ENCODE data around the gene NSMCE4A.
"Not testable (repeated sequence)": the region's sequence is repeated elsewhere in the genome, so short reads cannot be mapped to it uniquely, and the experiment has no call there.

Gene NSMCE4A

GRCh38 chr10:121974535-121975294 is at the start of gene NSMCE4A:
Gene NSMCE4A (minus strand): TSS chr10:121975217. CDS start chr10:121975165, 52 bp downstream.
- DNase-seq, result peak; percentile 47

- DNase-seq, result not testable (repeated sequence)
Measured at GRCh38 chr10:122023257-122023656, 48.2 kb upstream of the NSMCE4A start.

- no peak for DNase-seq
Measured at GRCh38 chr10:122022276-122022675, 47.3 kb upstream of the NSMCE4A start.

GRCh38 chr10:122021828-122022227 is 46.8 kb upstream of the NSMCE4A start:
- no peak for DNase-seq

- DNase-seq, result no peak
Measured at GRCh38 chr10:122021379-122021778, 46.4 kb upstream of the NSMCE4A start.

- DNase-seq, result no peak
Measured at GRCh38 chr10:122020226-122020625, 45.2 kb upstream of the NSMCE4A start.

- DNase-seq, result no peak
Measured at GRCh38 chr10:122019414-122019975, 44.5 kb upstream of the NSMCE4A start.

GRCh38 chr10:122018951-122019413 is 44.0 kb upstream of the NSMCE4A start:
- DNase-seq, result no peak

GRCh38 chr10:122018491-122018890 is 43.5 kb upstream of the NSMCE4A start:
- no peak for DNase-seq

- not testable (repeated sequence) for DNase-seq
Measured at GRCh38 chr10:122017926-122018325, 42.9 kb upstream of the NSMCE4A start.

- DNase-seq, result no peak
Measured at GRCh38 chr10:122014652-122015248, 39.7 kb upstream of the NSMCE4A start.

GRCh38 chr10:122013311-122013780 is 38.3 kb upstream of the NSMCE4A start:
- no peak for DNase-seq

- DNase-seq, result no peak
Measured at GRCh38 chr10:122012731-122013130, 37.7 kb upstream of the NSMCE4A start.

GRCh38 chr10:122010405-122011050 is 35.5 kb upstream of the NSMCE4A start:
- DNase-seq, result no peak

GRCh38 chr10:122007415-122007814 is 32.4 kb upstream of the NSMCE4A start:
- no peak for DNase-seq

GRCh38 chr10:122001698-122002097 is 26.7 kb upstream of the NSMCE4A start:
- DNase-seq, result no peak

- no peak for DNase-seq
Measured at GRCh38 chr10:121999301-121999700, 24.3 kb upstream of the NSMCE4A start.

- no peak for DNase-seq
Measured at GRCh38 chr10:121998462-121998861, 23.4 kb upstream of the NSMCE4A start.

GRCh38 chr10:121994429-121994941 is 19.5 kb upstream of the NSMCE4A start:
- no peak for DNase-seq

GRCh38 chr10:121991727-121992126 is 16.7 kb upstream of the NSMCE4A start:
- not testable (repeated sequence) for DNase-seq

- no peak for DNase-seq
Measured at GRCh38 chr10:121990015-121990677, 15.1 kb upstream of the NSMCE4A start.
